ENCODE measurements around the gene KRTAP3-3.
"Not testable (repeated sequence)": the region's sequence is repeated elsewhere in the genome, so short reads cannot be mapped to it uniquely, and the experiment has no call there.

The KRTAP3-3 gene

GRCh38 chr17:40993839-40994238 lies at the start of gene KRTAP3-3:
KRTAP3-3 (minus strand) TSS chr17:40994164; CDS start chr17:40994097, 67 bp downstream.
- DNase-seq: no peak

- DNase-seq: no peak
These were observed 49.0 kb upstream of the KRTAP3-3 start for GRCh38 chr17:41042953-41043352.

GRCh38 chr17:41040783-41041571 lies 47.0 kb upstream of the KRTAP3-3 start, which contains the start of gene KRTAP1-1:
KRTAP1-1 (minus strand) TSS chr17:41041450; CDS start chr17:41041397, 53 bp downstream.
- peak; percentile 47 for DNase-seq

GRCh38 chr17:41037853-41038350 lies 43.9 kb upstream of the KRTAP3-3 start:
- no peak for DNase-seq

GRCh38 chr17:41034346-41034935 lies 40.5 kb upstream of the KRTAP3-3 start, which contains the start of gene KRTAP1-3:
KRTAP1-3 (minus strand) TSS chr17:41034874; CDS start chr17:41034821, 53 bp downstream.
- not testable (repeated sequence) for DNase-seq

- DNase-seq: no peak
These were observed 35.8 kb upstream of the KRTAP3-3 start, which contains the start of gene KRTAP1-4 for GRCh38 chr17:41029633-41030245. KRTAP1-4 (minus strand) TSS chr17:41030195; CDS start chr17:41030078, 117 bp downstream.

GRCh38 chr17:41026715-41027471 lies 32.9 kb upstream of the KRTAP3-3 start, which contains the start of gene KRTAP1-5:
KRTAP1-5 (minus strand) TSS chr17:41027208; CDS start chr17:41027155, 53 bp downstream.
- DNase-seq: no peak

GRCh38 chr17:41024697-41025096 lies 30.7 kb upstream of the KRTAP3-3 start:
- DNase-seq: no peak

GRCh38 chr17:41020336-41020735 lies 26.4 kb upstream of the KRTAP3-3 start:
- DNase-seq: no peak

GRCh38 chr17:41019415-41019814 lies 25.5 kb upstream of the KRTAP3-3 start:
- DNase-seq: no peak

GRCh38 chr17:41018541-41018940 lies 24.6 kb upstream of the KRTAP3-3 start:
- DNase-seq: no peak

- no peak for DNase-seq
These were observed 22.7 kb upstream of the KRTAP3-3 start for GRCh38 chr17:41016578-41017215.

GRCh38 chr17:41015454-41015853 lies 21.5 kb upstream of the KRTAP3-3 start:
- no peak for DNase-seq

GRCh38 chr17:41013606-41014005 lies 19.6 kb upstream of the KRTAP3-3 start:
- no peak for DNase-seq

- DNase-seq: no peak
These were observed 19.2 kb upstream of the KRTAP3-3 start for GRCh38 chr17:41013181-41013580.

GRCh38 chr17:41012326-41013120 lies 18.6 kb upstream of the KRTAP3-3 start:
- DNase-seq: no peak

GRCh38 chr17:41010441-41010840 lies 16.5 kb upstream of the KRTAP3-3 start:
- no peak for DNase-seq

GRCh38 chr17:41009936-41010335 lies 16.0 kb upstream of the KRTAP3-3 start:
- no peak for DNase-seq

GRCh38 chr17:41009301-41009760 lies 15.4 kb upstream of the KRTAP3-3 start:
- DNase-seq: no peak

GRCh38 chr17:41008811-41009210 lies 14.8 kb upstream of the KRTAP3-3 start, which contains the start of gene KRTAP3-1:
KRTAP3-1 (minus strand) TSS chr17:41009128; CDS start chr17:41009074, 54 bp downstream.
- no peak for DNase-seq

- DNase-seq: no peak
These were observed 10.4 kb upstream of the KRTAP3-3 start for GRCh38 chr17:41004397-41004796.
